Activated naive CD8-positive, alpha-beta T cell treated with anti-CD3 and anti-CD28 coated beads, Interleukin-2, amount 10 ng/mL, durations not matched to agents 7 days and 5 days (primary cell): ENCODE data around the gene TMEM138. TPM values are rescaled to one million over a fixed set of nuclear protein-coding genes. Genes with fewer than 3 reads are reported as not detected.
A peak's percentile ranks its signal among the peaks of the same experiment; 100 is the strongest.

Experiments used
- ATAC-seq: fragments of 150-1000 bp; cut with Tn5 transposase; one replicate; pipeline ENCODE4 v1.10.0; 2021; ENCODE audit warnings: low read depth, moderate library complexity
- POLR2A ChIA-PET: fragments of 350-600 bp; sonication (Branson Sonifier 250); formaldehyde crosslinking; loops from one replicate; lab custom pipeline; 2021; ENCODE audit warnings: antibody characterized with exemption; lab: Charles Lee
- DNase-seq: peaks from one replicate; pipeline ENCODE4 v3.0.0; 2021
- H3K27ac Mint-ChIP-seq: one replicate; pipeline ENCODE4 v1.8.0; 2022; ENCODE audit warnings: mild to moderate bottlenecking, mixed read lengths
- H3K27me3 Mint-ChIP-seq: one replicate; pipeline ENCODE4 v1.8.0; 2022; ENCODE audit warnings: mild to moderate bottlenecking, moderate library complexity, mixed read lengths
- H3K36me3 Mint-ChIP-seq: one replicate; pipeline ENCODE4 v1.8.0; 2021; ENCODE audit warnings: mild to moderate bottlenecking, mixed read lengths
- H3K4me1 Mint-ChIP-seq: one replicate; pipeline ENCODE4 v1.8.0; 2021; ENCODE audit warnings: mixed read lengths
- H3K4me3 Mint-ChIP-seq: one replicate; pipeline ENCODE4 v1.8.0; 2022; ENCODE audit warnings: mild to moderate bottlenecking, moderate library complexity, mixed read lengths
- H3K9me3 Mint-ChIP-seq: one replicate; pipeline ENCODE4 v1.8.0; 2021; ENCODE audit warnings: mixed read lengths
- total RNA-seq, 2 experiments: library from RNA; stranded (reverse); gene quantifications; one replicate each; pipeline ENCODE4 v1.2.3, GENCODE V29; 2021

Gene TMEM138
- total RNA-seq, 2 experiments from 2014 or later = 53.4 to 57.7 TPM

DNA sequence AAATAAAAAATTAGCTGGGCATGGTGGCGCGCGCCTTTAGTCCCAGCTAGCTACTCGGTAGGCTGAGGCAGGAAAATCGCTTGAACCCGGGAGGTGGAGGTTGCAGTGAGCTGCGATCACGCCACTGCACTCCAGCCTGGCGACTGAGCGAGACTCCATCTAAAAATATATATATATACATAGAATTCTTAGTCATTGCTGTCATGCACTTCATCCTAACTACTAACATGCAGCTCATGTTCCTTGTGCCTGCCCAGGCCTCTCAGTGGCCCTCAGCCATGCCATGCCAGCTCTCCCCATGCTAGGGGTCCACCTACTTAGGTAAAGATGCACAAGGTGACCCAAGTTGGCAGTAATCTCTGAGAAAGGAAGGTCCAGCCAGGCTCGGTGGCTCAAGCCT, 3.6 kb upstream of the TMEM138 start:
- Mint-ChIP-seq H3K4me1 (peaks cover 30% of the 10 kb centered on the region), H3K4me3 (no peak overlapping the region), H3K27ac (no peak overlapping the region)

GRCh38 chr11:61359516-61359915, 2.7 kb upstream of the TMEM138 start:
- no peak for DNase-seq
- H3K9me3 Mint-ChIP-seq = no peaks in the 10 kb centered on the region
- H3K27ac Mint-ChIP-seq = peak overlapping the region; percentile 12
- H3K4me3 Mint-ChIP-seq = no peak overlapping the region
- no peak for ATAC-seq
- POLR2A ChIA-PET = no interaction called here
- peaks cover 34% of the 10 kb centered on the region for H3K4me1 Mint-ChIP-seq
- no peaks in the 10 kb centered on the region for H3K27me3 Mint-ChIP-seq
- H3K36me3 Mint-ChIP-seq = peaks cover 6% of the 10 kb centered on the region

More for the DNA sequence above, 3.6 kb upstream of the TMEM138 start:
- Mint-ChIP-seq H3K9me3 (no peaks in the 10 kb centered on the region), H3K36me3 (peaks cover 5% of the 10 kb centered on the region), H3K27me3 (no peaks in the 10 kb centered on the region)
- DNase-seq (no peak), ATAC-seq (no peak)
- POLR2A ChIA-PET = no interaction called here

DNA sequence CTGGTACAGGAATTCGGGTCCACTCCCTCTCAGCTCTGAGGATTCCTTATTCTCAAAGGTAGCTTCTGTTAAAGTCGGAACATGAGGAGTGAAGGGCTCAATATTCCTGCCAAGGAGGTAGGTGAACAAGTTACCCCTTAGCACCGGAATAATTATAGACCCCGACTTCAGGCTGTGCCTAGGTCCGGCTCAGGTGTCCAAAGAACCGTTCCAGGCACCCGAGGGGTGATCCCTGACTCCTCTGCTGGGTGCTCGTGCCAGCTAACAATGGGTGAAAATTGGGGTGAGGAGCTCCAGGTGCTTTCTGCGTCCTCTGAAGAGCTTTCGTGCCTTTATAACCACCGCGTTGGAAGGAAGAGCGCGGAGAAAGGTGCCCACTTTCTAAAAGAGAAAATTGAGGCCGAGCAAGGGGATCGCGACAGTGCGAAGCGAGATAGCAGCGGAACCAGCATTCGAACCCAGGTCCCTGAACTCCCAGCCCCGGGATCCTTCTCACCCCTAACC, 885 bp upstream of the TMEM138 start:
- peak overlapping the region; percentile 95 for H3K4me3 Mint-ChIP-seq
- DNase-seq (no peak), ATAC-seq (no peak)
- H3K4me1 Mint-ChIP-seq = peaks cover 36% of the 10 kb centered on the region
- POLR2A ChIA-PET = interaction anchor here (1.1 to 3.7 kb wide), 13 partner anchors 10 to 68 kb away, joined by 3 to 36 read pairs (median 11); partner anchors contain the start of genes CPSF7, DDB1, SDHAF2 and TKFC
- H3K36me3 Mint-ChIP-seq = peaks cover 4% of the 10 kb centered on the region
- H3K27me3 Mint-ChIP-seq = no peaks in the 10 kb centered on the region
- peak overlapping the region; percentile 94 for H3K27ac Mint-ChIP-seq
- no peaks in the 10 kb centered on the region for H3K9me3 Mint-ChIP-seq

DNA sequence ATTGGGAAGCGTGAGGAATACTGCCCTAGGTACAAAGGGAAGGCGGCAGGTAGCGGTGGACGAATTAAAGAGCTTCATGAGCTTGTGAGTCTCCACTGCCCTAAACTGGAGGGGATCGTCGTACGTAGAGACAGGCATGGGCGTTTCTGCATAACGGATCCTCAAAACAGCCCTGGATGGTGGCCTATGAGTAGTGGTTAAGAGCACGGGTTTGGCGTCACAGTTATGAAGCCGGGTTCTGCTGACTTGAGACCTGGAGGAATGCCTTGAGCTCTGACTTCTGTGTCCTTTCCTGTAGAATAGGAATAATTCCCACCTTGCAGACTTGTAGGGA, 335 bp downstream of the TMEM138 start:
- ATAC-seq (peak; percentile 28), DNase-seq (no peak)
- POLR2A ChIA-PET = interaction anchor here (0.7 to 3.7 kb wide), 15 partner anchors 8 to 1302 kb away, joined by 3 to 36 read pairs (median 11); partner anchors contain the start of genes C11orf98, CPSF7, DDB1 and SDHAF2
- Mint-ChIP-seq H3K36me3 (peaks cover 2% of the 10 kb centered on the region), H3K4me3 (peak overlapping the region; percentile 95), H3K27me3 (no peaks in the 10 kb centered on the region), H3K9me3 (no peaks in the 10 kb centered on the region), H3K4me1 (peaks cover 32% of the 10 kb centered on the region), H3K27ac (peak overlapping the region; percentile 94)

GRCh38 chr11:61364012-61364675, 2.0 kb downstream of the TMEM138 start:
- ATAC-seq (no peak), DNase-seq (no peak)
- no peaks in the 10 kb centered on the region for H3K9me3 Mint-ChIP-seq
- H3K27me3 Mint-ChIP-seq = no peaks in the 10 kb centered on the region
- H3K27ac Mint-ChIP-seq = peak overlapping the region; percentile 94
- H3K36me3 Mint-ChIP-seq = peaks cover 11% of the 10 kb centered on the region
- POLR2A ChIA-PET = interaction anchor here (0.7 to 3.7 kb wide), 2 partner anchors 28 kb away, joined by 4 to 36 read pairs; partner anchors contain the start of gene TMEM216
- peak overlapping the region; percentile 95 for H3K4me3 Mint-ChIP-seq
- H3K4me1 Mint-ChIP-seq = peaks cover 30% of the 10 kb centered on the region

GRCh38 chr11:61367406-61367805, 5.2 kb downstream of the TMEM138 start:
- POLR2A ChIA-PET = no interaction called here
- H3K4me3 Mint-ChIP-seq = no peak overlapping the region
- no peaks in the 10 kb centered on the region for H3K27me3 Mint-ChIP-seq
- DNase-seq (no peak), ATAC-seq (no peak)
- H3K27ac Mint-ChIP-seq = no peak overlapping the region
- H3K4me1 Mint-ChIP-seq = peaks cover 22% of the 10 kb centered on the region
- H3K9me3 Mint-ChIP-seq = no peaks in the 10 kb centered on the region
- H3K36me3 Mint-ChIP-seq = peaks cover 32% of the 10 kb centered on the region

DNA sequence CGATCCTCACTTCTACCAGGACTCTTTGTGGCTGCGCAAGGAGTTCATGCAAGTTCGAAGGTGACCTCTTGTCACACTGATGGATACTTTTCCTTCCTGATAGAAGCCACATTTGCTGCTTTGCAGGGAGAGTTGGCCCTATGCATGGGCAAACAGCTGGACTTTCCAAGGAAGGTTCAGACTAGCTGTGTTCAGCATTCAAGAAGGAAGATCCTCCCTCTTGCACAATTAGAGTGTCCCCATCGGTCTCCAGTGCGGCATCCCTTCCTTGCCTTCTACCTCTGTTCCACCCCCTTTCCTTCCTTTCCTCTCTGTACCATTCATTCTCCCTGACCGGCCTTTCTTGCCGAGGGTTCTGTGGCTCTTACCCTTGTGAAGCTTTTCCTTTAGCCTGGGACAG, 6.5 kb downstream of the TMEM138 start:
- H3K27me3 Mint-ChIP-seq = no peaks in the 10 kb centered on the region
- H3K4me3 Mint-ChIP-seq = no peak overlapping the region
- ATAC-seq = no peak
- POLR2A ChIA-PET = no interaction called here
- H3K36me3 Mint-ChIP-seq = peaks cover 38% of the 10 kb centered on the region
- H3K27ac Mint-ChIP-seq = no peak overlapping the region
- DNase-seq = no peak
- peaks cover 13% of the 10 kb centered on the region for H3K4me1 Mint-ChIP-seq
- H3K9me3 Mint-ChIP-seq = no peaks in the 10 kb centered on the region

GRCh38 chr11:61369372-61370348, 7.5 kb downstream of the TMEM138 start:
- POLR2A ChIA-PET = interaction anchor here (3.7 kb wide), 1 partner anchor 8 kb away, joined by 17 read pairs; the partner anchor contains the start of genes CYB561A3 and TMEM138
- peaks cover 39% of the 10 kb centered on the region for H3K36me3 Mint-ChIP-seq
- H3K27me3 Mint-ChIP-seq = no peaks in the 10 kb centered on the region
- H3K4me1 Mint-ChIP-seq = peaks cover 9% of the 10 kb centered on the region
- no peak overlapping the region for H3K27ac Mint-ChIP-seq
- no peak for DNase-seq
- no peaks in the 10 kb centered on the region for H3K9me3 Mint-ChIP-seq
- H3K4me3 Mint-ChIP-seq = no peak overlapping the region
- no peak for ATAC-seq

DNA sequence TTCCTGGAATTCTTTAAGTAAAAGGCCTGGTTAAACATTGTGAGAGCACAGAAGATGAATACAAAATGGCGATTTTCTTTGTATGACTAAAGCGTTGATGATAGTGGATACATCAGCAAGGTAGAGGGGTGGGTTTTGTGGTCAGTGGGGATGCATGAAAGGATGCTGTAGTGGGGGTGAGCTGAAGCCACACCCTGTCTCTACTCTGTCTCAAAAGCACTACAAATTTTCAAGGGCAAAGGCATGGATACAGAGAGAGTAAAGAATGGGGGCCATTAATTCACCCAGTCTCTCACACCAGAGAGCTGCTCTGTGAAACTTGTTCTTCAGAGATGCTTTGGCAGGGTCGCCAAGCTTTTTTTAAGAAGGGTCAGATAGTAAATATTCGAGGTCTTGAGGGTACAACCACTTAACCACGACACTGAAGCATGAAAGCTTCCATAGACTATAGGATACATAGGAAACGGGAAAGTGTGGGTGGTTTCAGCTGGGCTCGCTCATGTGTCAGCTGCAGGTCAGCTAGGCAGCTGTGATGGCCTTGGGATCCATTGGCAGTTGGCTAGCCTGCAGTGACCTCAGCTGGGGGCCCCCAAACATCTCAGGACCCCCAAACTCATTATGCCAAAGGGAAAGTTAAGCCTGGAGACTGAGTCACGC, 8.3 kb downstream of the TMEM138 start:
- H3K27ac Mint-ChIP-seq = no peak overlapping the region
- H3K4me1 Mint-ChIP-seq = peaks cover 9% of the 10 kb centered on the region
- H3K4me3 Mint-ChIP-seq = no peak overlapping the region
- POLR2A ChIA-PET = interaction anchor here (3.7 kb wide), 1 partner anchor 9 kb away, joined by 17 read pairs; the partner anchor contains the start of genes CYB561A3 and TMEM138
- no peak for DNase-seq
- peaks cover 45% of the 10 kb centered on the region for H3K36me3 Mint-ChIP-seq
- no peaks in the 10 kb centered on the region for H3K27me3 Mint-ChIP-seq
- peak; percentile 33 for ATAC-seq
- peaks cover 2% of the 10 kb centered on the region for H3K9me3 Mint-ChIP-seq

- peaks cover 8% of the 10 kb centered on the region for H3K4me1 Mint-ChIP-seq
- ATAC-seq (no peak), DNase-seq (no peak)
- peaks cover 45% of the 10 kb centered on the region for H3K36me3 Mint-ChIP-seq
- peaks cover 2% of the 10 kb centered on the region for H3K9me3 Mint-ChIP-seq
- H3K27ac Mint-ChIP-seq = no peak overlapping the region
- H3K27me3 Mint-ChIP-seq = no peaks in the 10 kb centered on the region
- POLR2A ChIA-PET = interaction anchor here (1.3 to 3.7 kb wide), 2 partner anchors 11 to 39 kb away, joined by 3 to 17 read pairs; partner anchors contain the start of genes CYB561A3 and TMEM138
- no peak overlapping the region for H3K4me3 Mint-ChIP-seq
Observed at GRCh38 chr11:61372659-61373420, 10.7 kb downstream of the TMEM138 start.

DNA sequence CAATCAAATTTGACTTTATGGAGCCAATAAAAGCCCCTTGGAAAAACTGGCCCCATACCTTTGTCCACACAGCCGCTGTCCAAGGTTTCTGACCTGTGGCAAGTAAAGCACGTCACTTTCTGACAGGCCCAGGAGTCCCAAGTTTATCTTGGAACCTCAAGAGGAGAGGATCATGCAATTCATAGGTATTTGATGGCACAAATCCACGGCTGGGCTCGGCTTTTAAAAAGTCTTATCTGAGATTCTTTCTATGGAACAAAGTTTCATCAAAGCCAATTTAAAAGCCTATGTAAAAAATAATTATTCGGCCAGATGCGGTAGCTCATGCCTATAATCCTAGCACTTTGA, 13.6 kb downstream of the TMEM138 start:
- POLR2A ChIA-PET = no interaction called here
- peaks cover 2% of the 10 kb centered on the region for H3K9me3 Mint-ChIP-seq
- H3K36me3 Mint-ChIP-seq = peaks cover 25% of the 10 kb centered on the region
- no peak overlapping the region for H3K4me3 Mint-ChIP-seq
- ATAC-seq (no peak), DNase-seq (no peak)
- no peak overlapping the region for H3K27ac Mint-ChIP-seq
- H3K4me1 Mint-ChIP-seq = no peaks in the 10 kb centered on the region
- H3K27me3 Mint-ChIP-seq = no peaks in the 10 kb centered on the region

DNA sequence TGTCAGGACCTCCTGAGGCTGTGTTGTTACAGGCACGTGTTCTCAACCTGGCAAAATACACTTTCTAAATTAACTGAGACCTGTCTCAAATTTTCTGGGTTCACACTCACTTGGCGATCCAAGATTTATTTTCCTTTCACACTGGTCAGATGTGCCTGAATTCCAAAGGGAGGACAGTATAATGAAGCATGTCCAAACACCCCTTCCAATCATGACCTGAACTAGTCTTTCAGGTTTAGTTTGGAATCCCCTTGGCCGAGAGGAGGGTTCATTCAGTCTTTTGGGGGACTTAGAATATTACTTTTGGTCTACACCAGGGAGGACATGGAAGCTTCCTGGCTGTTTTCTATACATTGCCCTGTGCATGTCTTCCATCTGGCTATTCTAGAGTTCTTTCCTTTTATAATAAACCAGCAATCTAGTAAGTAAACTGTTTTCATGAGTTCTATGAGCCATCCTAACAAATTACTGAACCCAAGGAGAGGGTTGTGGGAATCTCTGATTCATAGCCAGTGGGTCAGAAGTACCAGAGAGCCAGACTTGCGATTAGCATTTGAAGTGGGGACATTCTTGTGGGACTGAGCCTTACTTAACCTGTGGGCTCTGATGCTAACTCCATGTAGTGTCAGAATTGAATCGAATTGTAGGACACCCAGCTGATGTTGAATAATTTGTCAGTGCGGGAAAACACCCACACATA, 15.4 kb downstream of the TMEM138 start:
- H3K9me3 Mint-ChIP-seq = peaks cover 2% of the 10 kb centered on the region
- DNase-seq (no peak), ATAC-seq (no peak)
- H3K36me3 Mint-ChIP-seq = peaks cover 16% of the 10 kb centered on the region
- H3K4me1 Mint-ChIP-seq = no peaks in the 10 kb centered on the region
- H3K4me3 Mint-ChIP-seq = no peak overlapping the region
- H3K27me3 Mint-ChIP-seq = no peaks in the 10 kb centered on the region
- no peak overlapping the region for H3K27ac Mint-ChIP-seq
- POLR2A ChIA-PET = interaction anchor here (1.2 kb wide), 1 partner anchor 15 kb away, joined by 5 read pairs; the partner anchor contains the start of genes CYB561A3 and TMEM138
